DLD1 (cell line): ENCODE data around the gene FHIP1B.

ENCODE experiments used
- in situ Hi-C: cut with HindIII; loops from 2 replicates; pipeline ENCODE4 v1.10.0; 2017; ENCODE audit warnings: low sequenced_read_pairs

FHIP1B gene

DNA sequence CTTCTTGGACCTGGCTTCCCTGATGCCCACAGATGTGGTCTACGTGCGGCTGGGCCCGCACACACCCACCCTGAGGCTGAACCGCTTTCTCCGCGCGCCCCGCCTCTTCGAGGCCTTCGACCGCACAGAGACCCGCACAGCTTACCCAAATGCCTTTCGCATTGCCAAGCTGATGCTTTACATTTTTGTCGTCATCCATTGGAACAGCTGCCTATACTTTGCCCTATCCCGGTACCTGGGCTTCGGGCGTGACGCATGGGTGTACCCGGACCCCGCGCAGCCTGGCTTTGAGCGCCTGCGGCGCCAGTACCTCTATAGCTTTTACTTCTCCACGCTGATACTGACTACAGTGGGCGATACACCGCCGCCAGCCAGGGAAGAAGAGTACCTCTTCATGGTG, 5.7 kb upstream of the FHIP1B start:
- in situ Hi-C loops, result no loop called here

DNA sequence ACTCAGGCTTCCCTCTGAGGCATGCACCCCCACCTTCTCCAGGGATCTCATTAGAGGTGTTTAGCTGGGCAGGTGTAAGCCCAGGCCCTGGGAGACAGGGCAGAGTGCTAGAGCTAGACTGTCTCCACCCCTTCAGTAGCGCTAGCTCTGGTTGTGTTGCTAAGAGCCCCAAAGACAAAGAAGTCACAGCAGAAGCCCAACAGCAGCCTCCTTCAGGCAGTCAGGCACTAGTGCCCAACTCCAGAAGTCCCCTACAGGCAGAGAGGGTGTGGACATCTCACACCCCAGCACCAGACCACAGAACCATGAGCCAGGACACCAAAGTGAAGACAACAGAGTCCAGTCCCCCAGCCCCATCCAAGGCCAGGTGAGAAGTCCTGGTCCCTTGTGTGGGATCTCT, 4.5 kb upstream of the FHIP1B start, which contains the start of gene CNGA4:
TSS of gene CNGA4 (plus strand) at position 188 of the 400 bp plus-strand sequence. CDS start at position 306, 118 bp downstream.
- in situ Hi-C loops, result no loop called here

DNA sequence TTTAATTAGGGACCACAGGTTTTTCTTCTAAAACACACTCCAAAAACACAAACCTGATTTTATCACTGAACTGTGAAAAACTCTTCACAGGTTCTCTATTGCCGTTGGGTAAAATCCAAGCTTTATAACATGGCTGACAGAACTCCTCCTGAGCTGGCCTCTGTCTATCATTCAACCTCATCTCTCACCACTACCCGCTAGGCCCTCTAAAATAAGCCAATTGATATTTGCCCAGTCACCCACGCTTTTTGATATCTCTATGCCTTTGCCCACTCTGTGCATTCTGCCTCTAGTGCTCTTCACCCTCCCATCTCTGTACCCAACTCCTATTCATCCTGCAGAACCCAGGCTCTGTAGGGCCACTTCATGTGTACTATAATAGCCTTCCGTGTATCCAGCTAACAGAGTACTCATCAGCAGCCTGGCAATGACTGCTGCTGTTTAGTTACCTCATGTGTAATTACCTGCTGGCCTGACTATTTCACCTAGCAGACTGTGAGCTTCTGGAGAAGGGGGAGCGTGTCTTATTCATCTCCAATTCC, 3.4 kb upstream of the FHIP1B start:
- in situ Hi-C loops, result no loop called here

DNA sequence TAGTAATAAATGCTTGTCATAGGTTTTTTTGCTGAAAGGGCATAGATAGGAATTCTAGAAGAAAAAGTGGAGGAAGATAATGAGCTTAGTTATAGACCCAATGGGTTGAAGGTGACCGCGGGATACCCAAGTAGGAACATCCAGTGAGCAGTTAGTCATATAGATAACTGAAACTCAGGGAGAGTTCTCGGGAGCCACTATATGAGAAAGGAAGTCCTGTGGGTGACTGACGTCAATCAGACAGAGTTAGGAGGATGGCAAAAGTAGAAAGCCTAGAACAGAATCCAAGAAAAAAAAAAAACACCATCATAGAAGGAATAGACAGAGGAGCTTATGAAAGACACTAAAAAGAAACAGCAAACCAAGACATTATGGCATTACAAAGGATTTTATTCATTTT, 2.8 kb upstream of the FHIP1B start:
- in situ Hi-C loops, result no loop called here

DNA sequence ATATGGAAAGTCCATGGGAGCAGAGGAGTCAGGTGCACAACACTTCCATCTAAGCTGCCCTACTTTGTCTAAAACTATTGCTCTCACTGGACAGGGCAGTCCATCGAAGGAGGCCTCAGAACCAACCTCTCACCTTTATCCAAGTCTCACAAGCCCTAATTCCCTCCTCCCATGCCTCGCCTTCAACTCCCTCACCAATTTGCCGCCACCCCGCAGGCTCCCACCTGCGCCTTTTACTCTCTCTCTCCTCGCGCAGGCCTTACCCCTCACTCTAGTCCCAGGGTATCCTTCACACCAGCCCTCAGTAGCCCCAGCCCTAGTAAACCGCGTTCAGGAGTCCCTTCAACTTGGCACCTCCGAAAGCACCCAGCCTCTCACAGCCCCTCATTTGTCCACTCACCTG, 451 bp downstream of the FHIP1B start:
- in situ Hi-C loops, result no loop called here

GRCh38 chr11:6232899-6233298, 1.5 kb downstream of the FHIP1B start:
- in situ Hi-C loops, result no loop called here

DNA sequence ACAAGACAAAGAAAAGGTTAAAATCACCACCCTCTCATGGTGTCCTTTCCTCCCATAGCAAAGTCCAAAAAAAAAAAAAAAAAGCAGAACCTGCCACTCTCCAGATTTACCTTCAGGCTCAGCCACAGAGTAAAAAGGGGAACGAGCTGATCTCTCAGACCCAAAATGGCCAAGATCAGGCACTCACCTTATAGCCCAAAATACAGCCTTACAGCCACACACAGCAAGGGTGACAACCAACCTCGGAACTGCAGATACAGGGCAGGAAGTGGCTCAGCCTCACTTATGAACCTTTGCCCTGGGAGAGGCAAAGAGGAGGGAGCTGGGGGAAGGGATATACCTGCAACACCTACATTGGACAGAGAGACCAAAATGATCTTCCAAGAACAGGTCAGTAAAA, 4.5 kb downstream of the FHIP1B start:
- in situ Hi-C loops, result no loop called here

GRCh38 chr11:6228520-6228919, 5.9 kb downstream of the FHIP1B start:
- in situ Hi-C loops, result no loop called here

DNA sequence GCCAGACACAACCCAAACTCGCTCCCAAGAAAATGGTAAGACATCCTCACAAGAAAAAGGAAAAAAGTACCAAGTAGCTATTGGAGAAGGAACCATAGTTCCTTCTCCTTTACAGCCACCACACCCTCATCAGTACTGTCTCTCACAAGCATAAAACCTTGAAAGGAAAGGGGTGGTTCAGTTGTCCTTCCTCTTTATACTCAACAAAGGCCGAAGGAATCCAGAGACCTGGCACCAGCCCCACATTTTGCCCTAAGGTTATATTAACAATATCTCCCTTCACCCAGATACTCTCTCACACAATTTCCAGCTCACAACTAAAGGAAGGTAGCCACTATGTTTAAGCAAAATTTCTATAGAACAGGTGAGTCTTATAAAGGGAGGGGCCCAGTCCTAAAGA, 8.5 kb downstream of the FHIP1B start:
- in situ Hi-C loops, result no loop called here

DNA sequence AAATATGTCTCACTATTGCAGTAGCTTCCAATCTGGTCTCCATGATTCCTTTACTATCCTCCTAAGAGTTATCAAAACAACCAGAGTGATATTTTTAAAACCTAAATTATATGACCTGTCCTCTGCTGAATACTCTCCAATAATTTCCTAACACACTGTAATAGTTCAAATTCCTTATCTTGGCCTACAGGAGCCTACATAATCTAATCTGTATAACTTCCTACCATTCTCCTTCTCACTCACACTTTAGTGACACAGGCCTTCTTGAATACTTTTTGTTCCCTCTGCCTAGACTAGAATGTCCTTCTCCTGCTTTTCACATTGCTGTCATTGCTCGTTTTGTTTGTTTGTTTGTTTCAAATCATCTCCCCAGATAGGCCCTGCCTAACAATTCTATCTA, 9.4 kb downstream of the FHIP1B start:
- in situ Hi-C loops, result no loop called here

DNA sequence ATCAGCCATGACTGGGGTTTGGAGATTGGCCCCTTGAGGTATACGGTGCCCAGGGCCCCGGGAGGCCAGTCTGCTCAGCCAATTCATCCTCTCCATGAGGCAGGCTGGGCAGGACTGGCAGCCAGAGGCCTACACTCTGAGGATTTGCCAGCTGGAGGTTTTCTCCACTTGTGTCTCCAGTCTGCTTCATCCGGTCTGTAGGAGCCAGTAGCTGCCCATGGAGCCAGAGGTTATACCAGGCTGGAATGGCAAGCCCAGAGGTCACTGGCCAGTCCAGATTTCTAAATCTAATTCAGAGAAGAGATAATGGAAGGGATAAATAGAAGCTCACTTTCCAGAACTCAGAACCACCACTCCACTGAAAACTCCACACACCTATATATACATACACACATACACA, 10.0 kb downstream of the FHIP1B start:
- in situ Hi-C loops, result no loop called here

- in situ Hi-C loops, result no loop called here
Measured at GRCh38 chr11:6223854-6224253, 10.6 kb downstream of the FHIP1B start.

- in situ Hi-C loops, result no loop called here
Measured at GRCh38 chr11:6219359-6219758, 15.1 kb downstream of the FHIP1B start.

DNA sequence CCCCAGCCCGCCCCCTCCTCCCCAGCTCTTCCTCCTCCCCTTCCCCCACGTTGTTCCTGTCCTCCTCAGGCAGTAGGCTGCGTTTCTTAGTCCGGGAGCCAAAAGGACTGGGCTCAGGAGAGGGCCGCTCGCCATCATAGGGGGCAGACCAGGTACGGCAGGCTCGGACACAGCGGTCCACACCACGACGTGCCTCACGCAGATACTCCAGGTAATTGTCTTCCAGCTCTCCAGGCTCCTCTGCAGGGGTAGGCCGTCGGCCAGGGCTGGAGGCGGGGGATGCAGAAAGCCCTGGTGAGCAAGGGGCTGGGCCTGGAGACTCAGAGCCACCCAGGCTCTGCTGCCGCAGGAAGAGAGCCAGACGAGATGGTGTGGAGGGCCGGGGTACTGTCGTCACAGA, 16.7 kb downstream of the FHIP1B start:
- in situ Hi-C loops, result no loop called here

DNA sequence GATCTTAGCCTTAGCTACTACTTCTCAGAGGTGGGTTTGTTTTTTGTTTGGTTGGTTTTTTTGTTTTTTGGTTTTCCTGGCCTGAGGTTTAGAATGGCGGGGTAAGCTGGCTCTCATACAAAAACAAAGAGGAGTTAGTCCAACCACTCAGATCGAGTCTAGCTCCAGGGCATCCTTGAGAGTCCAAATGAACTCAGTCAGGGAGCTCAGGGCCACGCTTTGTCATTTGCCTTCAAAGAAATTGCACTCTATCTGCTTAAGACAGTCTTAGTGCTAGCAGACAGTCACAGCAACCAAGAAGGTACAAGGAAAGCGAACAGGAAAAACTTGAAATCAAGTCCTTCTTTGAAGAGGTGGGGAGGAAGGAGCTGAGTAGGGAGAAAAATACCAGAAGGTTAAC, 17.9 kb downstream of the FHIP1B start:
- in situ Hi-C loops, result no loop called here

- in situ Hi-C loops, result no loop called here
Measured at GRCh38 chr11:6214530-6214929, 19.9 kb downstream of the FHIP1B start.

GRCh38 chr11:6210274-6210955, 24.0 kb downstream of the FHIP1B start:
- in situ Hi-C loops, result no loop called here

DNA sequence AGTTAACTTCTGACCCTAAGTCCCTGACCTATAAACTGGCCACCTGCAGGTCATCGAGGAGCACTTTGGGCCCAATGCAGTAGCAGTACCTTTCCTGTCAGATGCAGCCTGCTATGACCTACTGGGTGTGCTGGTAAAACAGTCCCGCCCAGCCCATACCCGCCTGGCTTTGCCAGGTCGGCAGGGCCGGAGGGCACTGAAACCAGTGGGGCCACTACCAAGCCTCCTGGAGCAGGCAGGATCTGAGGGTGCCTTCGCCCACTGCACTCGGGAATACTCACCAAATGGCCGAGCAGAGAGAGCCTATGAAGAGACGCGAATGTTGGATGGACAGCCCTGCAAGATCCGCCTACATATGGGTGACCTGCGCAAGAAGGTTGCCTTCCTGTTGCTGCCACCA, 24.6 kb downstream of the FHIP1B start:
- in situ Hi-C loops, result no loop called here

- in situ Hi-C loops, result no loop called here
Measured at GRCh38 chr11:6206456-6207180, 27.8 kb downstream of the FHIP1B start.

- in situ Hi-C loops, result no loop called here
Measured at GRCh38 chr11:6205366-6205765, 29.1 kb downstream of the FHIP1B start, which contains the start of gene C11orf42. Gene C11orf42 (plus strand): TSS chr11:6205557. CDS start chr11:6205616, 59 bp downstream.

GRCh38 chr11:6204706-6205105, 29.7 kb downstream of the FHIP1B start:
- in situ Hi-C loops, result no loop called here

GRCh38 chr11:6203327-6203726, 31.1 kb downstream of the FHIP1B start:
- in situ Hi-C loops, result no loop called here
